ENCODE data around the gene CERK.

DNA sequence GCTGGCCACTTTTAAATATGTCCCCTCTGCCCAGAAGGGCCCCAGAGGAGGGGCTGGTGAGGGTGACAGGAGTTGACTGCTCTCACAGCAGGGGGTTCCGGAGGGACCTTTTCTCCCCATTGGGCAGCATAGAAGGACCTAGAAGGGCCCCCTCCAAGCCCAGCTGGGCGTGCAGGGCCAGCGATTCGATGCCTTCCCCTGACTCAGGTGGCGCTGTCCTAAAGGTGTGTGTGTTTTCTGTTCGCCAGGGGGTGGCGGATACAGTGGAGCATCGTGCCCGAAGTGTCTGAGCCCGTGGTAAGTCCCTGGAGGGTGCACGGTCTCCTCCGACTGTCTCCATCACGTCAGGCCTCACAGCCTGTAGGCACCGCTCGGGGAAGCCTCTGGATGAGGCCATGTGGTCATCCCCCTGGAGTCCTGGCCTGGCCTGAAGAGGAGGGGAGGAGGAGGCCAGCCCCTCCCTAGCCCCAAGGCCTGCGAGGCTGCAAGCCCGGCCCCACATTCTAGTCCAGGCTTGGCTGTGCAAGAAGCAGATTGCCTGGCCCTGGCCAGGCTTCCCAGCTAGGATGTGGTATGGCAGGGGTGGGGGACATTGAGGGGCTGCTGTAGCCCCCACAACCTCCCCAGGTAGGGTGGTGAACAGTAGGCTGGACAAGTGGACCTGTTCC is 71.3 kb downstream of the CERK start:
- TF ChIP-seq, protein P1, sequence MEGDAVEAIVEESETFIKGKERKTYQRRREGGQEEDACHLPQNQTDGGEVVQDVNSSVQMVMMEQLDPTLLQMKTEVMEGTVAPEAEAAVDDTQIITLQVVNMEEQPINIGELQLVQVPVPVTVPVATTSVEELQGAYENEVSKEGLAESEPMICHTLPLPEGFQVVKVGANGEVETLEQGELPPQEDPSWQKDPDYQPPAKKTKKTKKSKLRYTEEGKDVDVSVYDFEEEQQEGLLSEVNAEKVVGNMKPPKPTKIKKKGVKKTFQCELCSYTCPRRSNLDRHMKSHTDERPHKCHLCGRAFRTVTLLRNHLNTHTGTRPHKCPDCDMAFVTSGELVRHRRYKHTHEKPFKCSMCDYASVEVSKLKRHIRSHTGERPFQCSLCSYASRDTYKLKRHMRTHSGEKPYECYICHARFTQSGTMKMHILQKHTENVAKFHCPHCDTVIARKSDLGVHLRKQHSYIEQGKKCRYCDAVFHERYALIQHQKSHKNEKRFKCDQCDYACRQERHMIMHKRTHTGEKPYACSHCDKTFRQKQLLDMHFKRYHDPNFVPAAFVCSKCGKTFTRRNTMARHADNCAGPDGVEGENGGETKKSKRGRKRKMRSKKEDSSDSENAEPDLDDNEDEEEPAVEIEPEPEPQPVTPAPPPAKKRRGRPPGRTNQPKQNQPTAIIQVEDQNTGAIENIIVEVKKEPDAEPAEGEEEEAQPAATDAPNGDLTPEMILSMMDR (IDR thresholded peaks at IDR 0.05 in 8 of 11, conservative IDR thresholded peaks at IDR 0.05 in 3 of 11), result no peak
- TF ChIP-seq POLR2A (IDR thresholded peaks at IDR 0.05) (no peak), POLR2AphosphoS5 (IDR thresholded peaks at IDR 0.05) (no peak)

Data from spleen (tissue), 7 donors.